Vagina (tissue), 2 donors: Measurements from ENCODE around the gene TMEM39A. TPM values are rescaled to one million over a fixed set of nuclear protein-coding genes. Genes with fewer than 3 reads are reported as not detected.

Experiments
- DNase-seq, 2 donors: peaks; one replicate each; pipeline ENCODE4 v3.0.0-alpha.2; 2017; ENCODE audit errors: extremely low spot score in 2 of 2
- H3K27ac ChIP-seq: fragments of 200-600 bp; sonication (generic); one replicate; pipeline ENCODE4 v1.5.1; 2019
- H3K27me3 ChIP-seq: fragments of 200-600 bp; sonication (generic); one replicate; pipeline ENCODE4 v1.5.1; 2019
- H3K36me3 ChIP-seq, 2 donors: fragments of 200-600 bp; sonication (generic); one replicate each; pipeline ENCODE4 v1.5.1; 2017 to 2019
- H3K4me1 ChIP-seq: fragments of 200-600 bp; sonication (generic); one replicate; pipeline ENCODE4 v1.5.1; 2019
- H3K4me3 ChIP-seq, 2 donors: fragments of 200-600 bp; sonication (generic); 1 replicate in 1 of 2; 2 replicates in 1 of 2; pipeline ENCODE4 v1.5.1; 2016 to 2019
- H3K9me3 ChIP-seq: fragments of 200-600 bp; sonication (generic); one replicate; pipeline ENCODE4 v1.5.1; 2019
- CTCF ChIP-seq, 3 experiments: fragments of 450-650 bp in 2 of 3; fragments of 200-600 bp in 1 of 3; sonication (generic) in 1 of 3; IDR thresholded peaks; one replicate each; pipeline ENCODE4 v1.5.1; 2017 to 2019; ENCODE audit warnings: antibody characterized with exemption in 3 of 3, mild to moderate bottlenecking in 2 of 3, moderate library complexity in 2 of 3
- POLR2A ChIP-seq, 2 donors: fragments of 450-650 bp; IDR thresholded peaks; one replicate each; pipeline ENCODE4 v1.6.1; 2017; ENCODE audit warnings: antibody characterized with exemption in 2 of 2, mild to moderate bottlenecking in 2 of 2, moderate library complexity in 2 of 2
- POLR2AphosphoS5 ChIP-seq, 2 donors: sonication (generic); formaldehyde crosslinking; IDR thresholded peaks; one replicate each; pipeline ENCODE4 v1.9.0; 2017; ENCODE audit warnings: antibody characterized with exemption in 2 of 2, mild to moderate bottlenecking in 2 of 2, low read depth in 1 of 2; ENCODE audit not compliant: insufficient read depth in 1 of 2
- intact Hi-C: fragments of 100-400 bp; cut with DNase I; formaldehyde crosslinking; loops from one replicate; pipeline ENCODE4 v1.15.1; 2023
- total RNA-seq: library from RNA; depleted of rRNA; stranded (reverse); fragments of >200 nt; gene quantifications from one replicate; pipeline ENCODE4 v1.2.3, GENCODE V29; 2016

The TMEM39A gene
- total RNA-seq, 1 donor from 2014 or later = 27.0 TPM

- no peak for TF ChIP-seq POLR2AphosphoS5 (IDR thresholded peaks at IDR 0.05; ENCODE audit: insufficient read depth in 1 of 2, low read depth in 1 of 2)
- no peak for TF ChIP-seq CTCF (IDR thresholded peaks at IDR 0.05)
- no peak for TF ChIP-seq POLR2A (IDR thresholded peaks at IDR 0.05)
- Histone ChIP-seq H3K27me3 (no peaks in the 10 kb centered on the region), H3K27ac (no peak overlapping the region), H3K4me3 (no peak overlapping the region), H3K9me3 (no peaks in the 10 kb centered on the region), H3K4me1 (no peaks in the 10 kb centered on the region), H3K36me3 (peaks cover 0 to 13% of the 10 kb centered on the region in 2 donors)
- intact Hi-C loops = no loop called here
- DNase-seq = no peak
These were observed 60.2 kb downstream of the TMEM39A start for GRCh38 chr3:119403201-119403600.

- H3K4me3 ChIP-seq = no peak overlapping the region
- no peak for TF ChIP-seq POLR2A (IDR thresholded peaks at IDR 0.05)
- no peak for TF ChIP-seq CTCF (IDR thresholded peaks at IDR 0.05)
- no peak for TF ChIP-seq POLR2AphosphoS5 (IDR thresholded peaks at IDR 0.05; ENCODE audit: insufficient read depth in 1 of 2, low read depth in 1 of 2)
- H3K36me3 ChIP-seq = peaks cover 0 to 13% of the 10 kb centered on the region in 2 donors
- H3K9me3 ChIP-seq = no peaks in the 10 kb centered on the region
- intact Hi-C loops = no loop called here
- DNase-seq = peak in 1 of 2 donors; percentile 16
- H3K4me1 ChIP-seq = no peaks in the 10 kb centered on the region
- no peak overlapping the region for H3K27ac ChIP-seq
- no peaks in the 10 kb centered on the region for H3K27me3 ChIP-seq
These were observed 60.6 kb downstream of the TMEM39A start for GRCh38 chr3:119402791-119403190.

GRCh38 chr3:119401503-119402440 is 61.6 kb downstream of the TMEM39A start:
- Histone ChIP-seq H3K27ac (no peak overlapping the region), H3K4me3 (no peak overlapping the region), H3K4me1 (no peaks in the 10 kb centered on the region), H3K27me3 (no peaks in the 10 kb centered on the region), H3K36me3 (peaks cover 0 to 13% of the 10 kb centered on the region in 2 donors), H3K9me3 (no peaks in the 10 kb centered on the region)
- no peak for TF ChIP-seq POLR2A (IDR thresholded peaks at IDR 0.05)
- peak in 1 of 2 donors; percentile 25 for DNase-seq
- intact Hi-C loops = no loop called here

- Histone ChIP-seq H3K9me3 (no peaks in the 10 kb centered on the region), H3K27me3 (no peaks in the 10 kb centered on the region), H3K27ac (no peak overlapping the region), H3K4me1 (no peaks in the 10 kb centered on the region), H3K36me3 (peaks cover 0 to 13% of the 10 kb centered on the region in 2 donors), H3K4me3 (no peak overlapping the region)
- TF ChIP-seq POLR2A (IDR thresholded peaks at IDR 0.05) (no peak), CTCF (IDR thresholded peaks at IDR 0.05) (no peak), POLR2AphosphoS5 (IDR thresholded peaks at IDR 0.05; ENCODE audit: insufficient read depth in 1 of 2, low read depth in 1 of 2) (no peak)
- intact Hi-C loops = no loop called here
- no peak for DNase-seq
These were observed 62.3 kb downstream of the TMEM39A start for GRCh38 chr3:119401069-119401468.

- Histone ChIP-seq H3K27me3 (no peaks in the 10 kb centered on the region), H3K27ac (no peak overlapping the region), H3K9me3 (no peaks in the 10 kb centered on the region), H3K4me3 (no peak overlapping the region), H3K4me1 (no peaks in the 10 kb centered on the region), H3K36me3 (peaks cover 0 to 13% of the 10 kb centered on the region in 2 donors)
- no peak for DNase-seq
- TF ChIP-seq POLR2AphosphoS5 (IDR thresholded peaks at IDR 0.05; ENCODE audit: insufficient read depth in 1 of 2, low read depth in 1 of 2) (no peak), CTCF (IDR thresholded peaks at IDR 0.05) (no peak), POLR2A (IDR thresholded peaks at IDR 0.05) (no peak)
- intact Hi-C loops = no loop called here
These were observed 62.9 kb downstream of the TMEM39A start for GRCh38 chr3:119400466-119400865.
